Measurements from ENCODE around the gene AQR.

DNA sequence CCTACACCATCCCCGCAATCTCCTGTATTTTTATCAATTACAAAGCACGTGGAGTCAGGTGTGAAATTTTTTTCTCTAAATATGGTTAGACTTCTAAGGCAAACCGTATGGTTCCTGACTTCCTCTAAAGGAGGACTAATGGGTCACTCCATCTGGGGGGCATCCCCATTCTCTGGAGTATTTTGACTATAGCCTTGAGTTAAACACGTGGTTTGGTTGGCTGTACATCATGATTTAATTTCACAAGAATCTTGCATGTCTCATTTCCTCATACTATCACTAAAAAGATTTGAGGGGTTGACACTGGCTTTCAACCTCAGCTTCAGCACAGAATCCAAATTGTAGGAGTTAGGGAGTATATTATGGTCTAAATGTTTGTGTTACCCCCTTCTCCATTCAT, 43.8 kb upstream of the AQR start:
- TF ChIP-seq, protein P1, sequence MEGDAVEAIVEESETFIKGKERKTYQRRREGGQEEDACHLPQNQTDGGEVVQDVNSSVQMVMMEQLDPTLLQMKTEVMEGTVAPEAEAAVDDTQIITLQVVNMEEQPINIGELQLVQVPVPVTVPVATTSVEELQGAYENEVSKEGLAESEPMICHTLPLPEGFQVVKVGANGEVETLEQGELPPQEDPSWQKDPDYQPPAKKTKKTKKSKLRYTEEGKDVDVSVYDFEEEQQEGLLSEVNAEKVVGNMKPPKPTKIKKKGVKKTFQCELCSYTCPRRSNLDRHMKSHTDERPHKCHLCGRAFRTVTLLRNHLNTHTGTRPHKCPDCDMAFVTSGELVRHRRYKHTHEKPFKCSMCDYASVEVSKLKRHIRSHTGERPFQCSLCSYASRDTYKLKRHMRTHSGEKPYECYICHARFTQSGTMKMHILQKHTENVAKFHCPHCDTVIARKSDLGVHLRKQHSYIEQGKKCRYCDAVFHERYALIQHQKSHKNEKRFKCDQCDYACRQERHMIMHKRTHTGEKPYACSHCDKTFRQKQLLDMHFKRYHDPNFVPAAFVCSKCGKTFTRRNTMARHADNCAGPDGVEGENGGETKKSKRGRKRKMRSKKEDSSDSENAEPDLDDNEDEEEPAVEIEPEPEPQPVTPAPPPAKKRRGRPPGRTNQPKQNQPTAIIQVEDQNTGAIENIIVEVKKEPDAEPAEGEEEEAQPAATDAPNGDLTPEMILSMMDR (IDR thresholded peaks at IDR 0.05), result no peak
- no peak for TF ChIP-seq POLR2A (IDR thresholded peaks at IDR 0.05)
